Ovary (tissue), 9 donors: Measurements from ENCODE around the gene ZSWIM5. TPM values are rescaled to one million over a fixed set of nuclear protein-coding genes. Genes with fewer than 3 reads are reported as not detected.

ENCODE experiments used
- DNase-seq, 5 donors: peaks; one replicate each; pipeline ENCODE4 v3.0.0-alpha.2; 2019 to 2020
- H3K27ac ChIP-seq, 2 donors: fragments of 200-600 bp; one replicate each; pipeline versions ENCODE4 v1.5.1 to v1.8.0; 2019 to 2022
- H3K27me3 ChIP-seq: fragments of 200-600 bp; one replicate; pipeline ENCODE4 v1.8.0; 2022
- H3K36me3 ChIP-seq: fragments of 200-600 bp; sonication (generic); one replicate; pipeline ENCODE4 v1.5.1; 2019
- H3K4me1 ChIP-seq: one replicate; pipeline ENCODE4 v1.8.1; 2013; ENCODE audit warnings: mild to moderate bottlenecking, moderate library complexity; ENCODE audit not compliant: insufficient read depth
- H3K4me3 ChIP-seq: fragments of 200-600 bp; sonication (generic); one replicate; pipeline ENCODE4 v1.5.1; 2017
- H3K9me3 ChIP-seq, 2 donors: fragments of 200-600 bp in 1 of 2; sonication (generic) in 1 of 2; one replicate each; pipeline versions ENCODE4 v1.5.1 to v1.8.1; 2013 to 2019; ENCODE audit warnings: mild to moderate bottlenecking in 1 of 2, moderate library complexity in 1 of 2
- CTCF ChIP-seq, 3 donors: fragments of 450-650 bp in 2 of 3; fragments of 200-600 bp in 1 of 3; IDR thresholded peaks; one replicate each; pipeline versions ENCODE4 v1.5.1 to v1.8.0; 2016 to 2022; ENCODE audit warnings: antibody characterized with exemption in 3 of 3, mild to moderate bottlenecking in 1 of 3
- EP300 ChIP-seq: sonication (generic); formaldehyde crosslinking; IDR thresholded peaks from one replicate; pipeline ENCODE4 v1.6.1; 2017; ENCODE audit warnings: antibody characterized with exemption
- POLR2A ChIP-seq: fragments of 450-650 bp; IDR thresholded peaks from one replicate; pipeline ENCODE4 v1.6.1; 2017; ENCODE audit warnings: antibody characterized with exemption, mild to moderate bottlenecking, moderate library complexity
- WGBS, 3 donors: extraction: QIAGEN DNeasy Blood & Tissue Kit in 1 of 3; methylation state at CpG; one replicate each; pipeline versions ENCODE4 v1.1.5 to v1.1.7; 2013 to 2017; 5-methylcytosine and 5-hydroxymethylcytosine counted together
- intact Hi-C, 4 donors: fragments of 100-400 bp; cut with DNase I; formaldehyde crosslinking; loops; one replicate each; pipeline versions ENCODE4 v1.11.0 to v1.15.1; 2022 to 2023
- polyA plus RNA-seq, 2 donors: library from polyadenylated mRNA; stranded (reverse); fragments of 200-250 nt in 1 of 2; fragments of 350-450 nt in 1 of 2; fragmentation: Illumina TruSeq in 1 of 2; extraction: RNeasy Lipid Tissue Mini Kit (QIAGEN cat#74804) in 1 of 2; gene quantifications; one replicate each; pipeline ENCODE4 v1.2.3, GENCODE V29; 2013 to 2014
- total RNA-seq, 7 donors: library from RNA; depleted of rRNA in 2 of 7; stranded (reverse); fragments of >200 nt in 2 of 7; fragmentation: NEBNext Ultra II Directional in 3 of 7; extraction: Animal tissue kit (Norgen Biotek cat#: 25700) in 3 of 7; gene quantifications; one replicate each; pipeline versions ENCODE4 v1.1.0 to v1.2.4, GENCODE V29; 2016 to 2023
- donor health status: DM: no; HTN: no; CAD: no; lungs with moderate emphysema.
- donor health status: DM: no; HTN: no; CAD: no.
- donor health status: Bipolar disorder and iron deficiency.
- donor health status: DM: yes; HTN: yes; CAD: no.
- donor health status: DM: no; HTN: no; CAD: no.
- donor health status: DM: yes; HTN: yes; CAD: no.

The ZSWIM5 gene
- total and polyA plus RNA-seq, 9 donors, result 6.0 to 13.3 (median 10.0) TPM

- Histone ChIP-seq H3K4me1 (no peaks in the 10 kb centered on the region), H3K4me3 (no peak overlapping the region), H3K27ac (no peak overlapping the region), H3K9me3 (no peaks in the 10 kb centered on the region), H3K36me3 (no peaks in the 10 kb centered on the region), H3K27me3 (no peaks in the 10 kb centered on the region)
- 82 to 92% (median 91%) methylated on average over 1 of the region's 1 CpG for WGBS, 3 donors
- DNase-seq, result no peak
- intact Hi-C loops, result no loop called here
- TF ChIP-seq CTCF (IDR thresholded peaks at IDR 0.05) (no peak), POLR2A (no peak)
Observed at GRCh38 chr1:45216200-45216541, 9.8 kb upstream of the ZSWIM5 start.

DNA sequence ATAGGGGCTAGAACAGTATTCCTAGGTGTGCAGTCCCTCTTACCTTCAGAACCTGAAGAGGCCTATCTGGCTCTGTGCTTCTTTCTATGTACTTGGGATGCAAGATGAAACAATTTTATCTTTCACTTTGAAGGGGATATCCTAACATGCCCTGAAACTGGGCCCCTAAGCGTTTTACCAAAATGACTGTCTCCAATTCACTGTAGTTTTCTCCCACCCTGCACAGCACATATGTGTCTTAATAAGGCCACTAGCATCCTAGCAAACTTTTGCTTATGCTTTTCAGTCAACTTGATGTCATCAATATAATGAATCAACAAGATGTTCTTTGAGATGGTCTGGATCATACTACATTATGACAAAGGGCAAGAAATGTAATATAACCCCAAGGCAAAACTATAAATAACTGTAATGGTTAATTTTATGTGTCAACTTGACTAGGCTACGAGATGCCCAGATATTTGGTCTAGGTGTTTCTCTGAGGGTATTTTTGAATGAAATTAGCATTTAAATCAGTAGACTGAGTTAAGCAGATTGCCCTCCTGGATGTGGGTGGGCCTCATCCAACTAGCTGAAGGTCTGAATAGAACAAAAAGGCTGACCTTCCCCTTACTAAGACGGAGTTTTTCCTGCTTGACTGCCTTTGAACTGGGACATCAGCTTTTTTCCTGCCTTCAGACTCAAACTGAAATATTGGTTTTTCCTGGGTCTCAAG, 9.2 kb upstream of the ZSWIM5 start:
- Histone ChIP-seq H3K4me3 (no peak overlapping the region), H3K4me1 (no peaks in the 10 kb centered on the region), H3K36me3 (no peaks in the 10 kb centered on the region), H3K27ac (no peak overlapping the region), H3K27me3 (no peaks in the 10 kb centered on the region), H3K9me3 (no peaks in the 10 kb centered on the region)
- DNase-seq, result no peak
- 90 to 94% (median 91%) methylated on average over 3 of the region's 3 CpGs for WGBS, 3 donors
- intact Hi-C loops, result no loop called here
- no peak for TF ChIP-seq EP300
- no peak for TF ChIP-seq CTCF (IDR thresholded peaks at IDR 0.05)
- TF ChIP-seq POLR2A, result no peak

- Histone ChIP-seq H3K36me3 (no peaks in the 10 kb centered on the region), H3K4me3 (no peak overlapping the region), H3K4me1 (no peaks in the 10 kb centered on the region), H3K27me3 (no peaks in the 10 kb centered on the region), H3K9me3 (no peaks in the 10 kb centered on the region), H3K27ac (no peak overlapping the region)
- DNase-seq, result no peak
- intact Hi-C loops, result no loop called here
- TF ChIP-seq POLR2A, result no peak
- no peak for TF ChIP-seq CTCF (IDR thresholded peaks at IDR 0.05)
- 78 to 88% (median 85%) methylated on average over 1 of the region's 1 CpG for WGBS, 3 donors
Observed at GRCh38 chr1:45213892-45214291, 7.5 kb upstream of the ZSWIM5 start.

DNA sequence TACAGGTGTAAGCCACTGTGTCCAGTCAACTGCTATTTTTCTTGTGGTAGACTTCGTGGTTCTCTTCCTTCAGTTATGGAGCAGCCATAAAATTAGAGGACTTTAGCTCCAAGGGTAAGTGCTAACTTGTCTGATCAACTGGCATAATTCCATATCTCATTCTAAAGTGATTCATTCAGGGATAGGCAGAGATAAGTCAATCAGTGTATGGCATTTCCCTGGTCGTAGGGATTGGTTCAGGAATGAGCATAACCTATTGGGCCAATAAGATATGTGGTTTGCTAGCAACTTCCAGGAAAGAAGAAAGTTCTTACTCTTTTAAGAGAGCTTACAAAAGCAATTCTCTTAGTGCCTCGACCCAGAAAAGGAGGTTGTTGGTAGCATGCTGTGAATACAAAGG, 4.7 kb upstream of the ZSWIM5 start:
- Histone ChIP-seq H3K9me3 (no peaks in the 10 kb centered on the region), H3K4me1 (no peaks in the 10 kb centered on the region), H3K27ac (no peak overlapping the region), H3K36me3 (no peaks in the 10 kb centered on the region), H3K27me3 (no peaks in the 10 kb centered on the region), H3K4me3 (no peak overlapping the region)
- intact Hi-C loops, result no loop called here
- TF ChIP-seq POLR2A (no peak), EP300 (no peak)
- WGBS, 3 donors, result 79 to 83% (median 81%) methylated on average over 3 of the region's 3 CpGs
- DNase-seq, result no peak

DNA sequence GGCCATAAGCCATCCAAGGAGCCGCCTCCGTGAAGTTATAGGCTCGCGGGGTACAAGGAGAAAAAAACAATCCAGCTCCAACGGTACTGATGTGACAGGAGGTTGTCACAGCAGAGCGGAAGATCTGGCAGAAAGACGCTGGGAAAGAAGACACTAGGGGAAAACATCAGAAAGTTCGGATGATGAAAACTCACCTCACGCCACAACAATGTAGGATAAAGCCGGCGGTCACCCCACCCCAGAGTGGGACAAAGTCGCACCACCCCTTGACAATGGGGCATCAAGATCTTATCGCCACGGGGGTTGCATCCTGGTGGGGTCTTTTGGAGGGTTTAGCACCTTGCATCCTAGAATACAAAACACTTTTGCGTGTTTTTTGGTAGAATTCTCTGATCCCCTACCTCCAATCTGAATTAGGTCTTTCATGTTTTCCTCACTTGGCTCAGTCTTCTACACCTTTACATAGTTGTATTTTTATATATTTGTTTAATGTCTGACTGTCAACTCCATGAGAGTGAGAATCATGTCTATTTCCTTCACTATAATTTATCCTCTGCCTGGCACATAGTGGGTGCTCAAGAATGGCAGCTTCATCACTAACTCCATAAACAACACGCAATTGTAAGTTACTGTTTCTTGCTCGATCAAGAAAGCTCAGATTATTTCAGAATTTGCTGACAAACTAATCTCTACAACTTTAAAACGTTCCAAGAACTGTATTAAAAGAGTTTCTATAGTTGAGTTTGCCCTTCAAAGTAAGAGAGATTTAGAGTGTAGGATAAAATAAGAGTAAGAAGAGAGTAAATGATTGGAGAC, 611 bp upstream of the ZSWIM5 start:
- H3K36me3 ChIP-seq, result no peaks in the 10 kb centered on the region
- peak overlapping the region; percentile 90 to 91 for H3K27ac ChIP-seq
- peak in 1 of 5 donors; percentile 13 for DNase-seq
- H3K27me3 ChIP-seq, result no peaks in the 10 kb centered on the region
- no peaks in the 10 kb centered on the region for H3K9me3 ChIP-seq
- peak overlapping the region; percentile 97 for H3K4me3 ChIP-seq
- TF ChIP-seq POLR2A, result no peak
- intact Hi-C loops, result no loop called here
- 8 to 11% (median 9%) methylated on average over 18 of the region's 18 CpGs for WGBS, 3 donors
- H3K4me1 ChIP-seq, result no peaks in the 10 kb centered on the region
